ENCODE measurements around the gene CCL5. TPM values are rescaled to one million over a fixed set of nuclear protein-coding genes. Genes with fewer than 3 reads are reported as not detected.

CCL5 gene
- total and polyA plus RNA-seq, 10 of the 15 experiments (the other 5 are each of a cell fraction or from before 2014, with no cell fraction given): 45.7 to 186 (median 90.8) TPM

DNA sequence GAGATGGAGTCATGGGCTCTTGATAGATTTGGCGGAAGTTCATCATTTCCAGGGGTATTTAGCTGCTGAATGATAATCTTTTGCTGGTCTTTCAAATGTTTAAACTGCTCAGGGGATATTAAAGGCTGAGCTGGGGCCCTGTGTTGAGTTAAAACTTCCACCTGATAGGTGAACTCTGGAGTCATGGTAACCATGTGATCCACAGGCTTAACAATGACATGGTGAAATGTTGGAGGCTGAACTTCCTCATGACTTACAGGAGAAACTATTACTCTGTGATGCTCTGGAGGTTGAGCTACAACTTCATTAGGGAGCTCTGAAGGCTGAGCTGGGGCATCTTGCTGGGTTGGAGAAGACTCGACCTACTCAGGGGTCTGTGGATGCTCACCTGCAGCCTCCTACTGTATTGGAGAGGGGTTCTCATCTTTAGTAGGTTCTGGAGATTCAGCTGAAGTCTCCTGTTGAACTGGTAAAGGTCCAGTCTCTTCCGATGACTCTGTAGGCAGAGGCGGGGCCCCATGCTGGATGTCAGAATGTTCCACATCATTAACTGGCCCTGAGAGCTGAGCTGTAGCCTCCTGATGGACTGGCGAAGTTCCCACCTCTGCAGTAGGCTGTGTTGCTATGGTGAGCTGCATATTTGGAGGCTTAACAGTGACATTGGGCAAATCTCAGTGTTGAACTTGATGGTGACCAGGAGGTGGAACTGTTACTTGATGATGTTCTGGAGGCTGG lies 26.2 kb upstream of the CCL5 start:
- BruUV-seq (replicated peaks): no TSS peak
- H3K79me2 ChIP-seq (ENCODE audit: control insufficient read depth, insufficient read depth, low read length): no peaks in the 10 kb centered on the region
- H2AFZ ChIP-seq (ENCODE audit: control insufficient read depth, low read depth, low read length): no peak overlapping the region
- intact Hi-C loops (cut with micrococcal nuclease; ENCODE audit: unreplicated experiment) (no loop called here), in situ Hi-C loops (cut with MboI) (no loop called here)
- H3K27ac ChIP-seq (ENCODE audit: control insufficient read depth, insufficient read depth): no peak overlapping the region
- H3K4me3 ChIP-seq: no peak overlapping the region
- ChIA-PET CTCF (interaction anchor here (0.9 to 1.5 kb wide), 6 partner anchors 8 to 56 kb away, joined by 3 to 5 read pairs (median 4); no protein-coding TSS in a partner anchor), POLR2A (interaction anchor here (1.0 kb wide), 1 partner anchor 8 kb away, joined by 4 read pairs; no protein-coding TSS in a partner anchor), SMC1A (ENCODE audit: uncharacterized antibody, unreplicated experiment) (interaction anchor here (0.7 to 2.0 kb wide), 5 partner anchors 10 to 60 kb away, joined by 3 to 6 read pairs (median 3); no protein-coding TSS in a partner anchor), RAD21 (ENCODE audit: unreplicated experiment) (interaction anchor here (0.7 to 1.1 kb wide), 2 partner anchors 14 to 30 kb away, joined by 3 read pairs; no protein-coding TSS in a partner anchor)
- H4K20me1 ChIP-seq (ENCODE audit: control insufficient read depth, insufficient read depth): no peaks in the 10 kb centered on the region
- WGBS (ENCODE audit: insufficient coverage, insufficient replicate concordance, low lambda C conversion rate, missing lambda C conversion rate): 57% methylated on average over 5 of the region's 5 CpGs
- no peak for TF ChIP-seq PBX3 (IDR thresholded peaks at IDR 0.05; ENCODE audit: insufficient replicate concordance, low read depth, low read length)
- TF ChIP-seq TCF3 (IDR thresholded peaks at IDR 0.05; ENCODE audit: borderline replicate concordance, insufficient read depth, low read depth, low read length): no peak
- no peak for TF ChIP-seq SIN3A (IDR thresholded peaks at IDR 0.05; ENCODE audit: low read depth, low read length)
- TF ChIP-seq, protein P1, sequence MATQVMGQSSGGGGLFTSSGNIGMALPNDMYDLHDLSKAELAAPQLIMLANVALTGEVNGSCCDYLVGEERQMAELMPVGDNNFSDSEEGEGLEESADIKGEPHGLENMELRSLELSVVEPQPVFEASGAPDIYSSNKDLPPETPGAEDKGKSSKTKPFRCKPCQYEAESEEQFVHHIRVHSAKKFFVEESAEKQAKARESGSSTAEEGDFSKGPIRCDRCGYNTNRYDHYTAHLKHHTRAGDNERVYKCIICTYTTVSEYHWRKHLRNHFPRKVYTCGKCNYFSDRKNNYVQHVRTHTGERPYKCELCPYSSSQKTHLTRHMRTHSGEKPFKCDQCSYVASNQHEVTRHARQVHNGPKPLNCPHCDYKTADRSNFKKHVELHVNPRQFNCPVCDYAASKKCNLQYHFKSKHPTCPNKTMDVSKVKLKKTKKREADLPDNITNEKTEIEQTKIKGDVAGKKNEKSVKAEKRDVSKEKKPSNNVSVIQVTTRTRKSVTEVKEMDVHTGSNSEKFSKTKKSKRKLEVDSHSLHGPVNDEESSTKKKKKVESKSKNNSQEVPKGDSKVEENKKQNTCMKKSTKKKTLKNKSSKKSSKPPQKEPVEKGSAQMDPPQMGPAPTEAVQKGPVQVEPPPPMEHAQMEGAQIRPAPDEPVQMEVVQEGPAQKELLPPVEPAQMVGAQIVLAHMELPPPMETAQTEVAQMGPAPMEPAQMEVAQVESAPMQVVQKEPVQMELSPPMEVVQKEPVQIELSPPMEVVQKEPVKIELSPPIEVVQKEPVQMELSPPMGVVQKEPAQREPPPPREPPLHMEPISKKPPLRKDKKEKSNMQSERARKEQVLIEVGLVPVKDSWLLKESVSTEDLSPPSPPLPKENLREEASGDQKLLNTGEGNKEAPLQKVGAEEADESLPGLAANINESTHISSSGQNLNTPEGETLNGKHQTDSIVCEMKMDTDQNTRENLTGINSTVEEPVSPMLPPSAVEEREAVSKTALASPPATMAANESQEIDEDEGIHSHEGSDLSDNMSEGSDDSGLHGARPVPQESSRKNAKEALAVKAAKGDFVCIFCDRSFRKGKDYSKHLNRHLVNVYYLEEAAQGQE (IDR thresholded peaks at IDR 0.05; ENCODE audit: low read depth, low read length): no peak
- no peak for TF ChIP-seq ETV6 (conservative IDR thresholded peaks at IDR 0.05 in 1 of 2, IDR thresholded peaks at IDR 0.05 in 1 of 2; ENCODE audit: borderline replicate concordance in 1 of 2, low read depth in 1 of 2)
- no peak for TF ChIP-seq NFIC (IDR thresholded peaks at IDR 0.05; ENCODE audit: low read depth, low read length)
- no peak for TF ChIP-seq KLF5 (IDR thresholded peaks at IDR 0.05; ENCODE audit: partially characterized antibody)
- no peak for TF ChIP-seq RB1 (IDR thresholded peaks at IDR 0.05; ENCODE audit: borderline replicate concordance)
- no peak for TF ChIP-seq HDGF (IDR thresholded peaks at IDR 0.05)
- H3K4me2 ChIP-seq (ENCODE audit: control insufficient read depth, insufficient read depth): no peak overlapping the region
- no peak overlapping the region for H3K9ac ChIP-seq (ENCODE audit: control insufficient read depth, insufficient read depth, low read length)
- no peaks in the 10 kb centered on the region for H3K4me1 ChIP-seq (ENCODE audit: control insufficient read depth, insufficient read depth, low read length)
- DNase-seq (ENCODE audit: low read depth, low spot score) (no peak), ATAC-seq (no peak), FAIRE-seq (no peak)
- H3K27me3 ChIP-seq (replicated peaks in 1 of 2; ENCODE audit: control insufficient read depth in 2 of 2, insufficient read depth in 2 of 2, low read length in 1 of 2): no peaks in the 10 kb centered on the region
- no peaks in the 10 kb centered on the region for H3K9me3 ChIP-seq (replicated peaks; ENCODE audit: control insufficient read depth, insufficient read depth, low read length)
- H3K36me3 ChIP-seq (ENCODE audit: control insufficient read depth in 2 of 2, insufficient read depth in 2 of 2, low read length in 1 of 2): no peaks in the 10 kb centered on the region

Data from GM12878 (cell line).